Natural killer cell (primary cell): ENCODE data around the gene HAND1. TPM values are rescaled to one million over a fixed set of nuclear protein-coding genes. Genes with fewer than 3 reads are reported as not detected.

Experiments
- ATAC-seq, 3 donors: fragments of 150-1000 bp in 2 of 3; fragments of 200-7000 bp in 1 of 3; cut with Tn5 transposase; 1 replicate in 1 of 3; 2 replicates in 2 of 3; pipeline ENCODE4 v1.10.0; 2021; ENCODE audit warnings: mild to moderate bottlenecking in 2 of 3, moderate library complexity in 2 of 3
- DNase-seq, 2 donors: peaks; one replicate each; pipeline versions ENCODE4 v3.0.0 to v3.0.0-alpha.2; 2013 to 2021; ENCODE audit warnings: mixed read lengths in 1 of 2
- H3K27ac ChIP-seq: one replicate; pipeline ENCODE4 v1.5.1; 2013; ENCODE audit warnings: mild to moderate bottlenecking, low read length
- H3K27me3 ChIP-seq: one replicate; pipeline ENCODE4 v1.6.1; 2013; ENCODE audit warnings: low read length; ENCODE audit not compliant: control insufficient read depth, insufficient read depth
- H3K36me3 ChIP-seq: one replicate; pipeline ENCODE4 v1.6.1; 2013; ENCODE audit warnings: low read length; ENCODE audit not compliant: control insufficient read depth, insufficient read depth
- H3K4me1 ChIP-seq: one replicate; pipeline ENCODE4 v1.6.1; 2013; ENCODE audit warnings: low read length; ENCODE audit not compliant: control insufficient read depth, insufficient read depth
- H3K4me3 ChIP-seq: one replicate; pipeline ENCODE4 v1.5.1; 2013; ENCODE audit warnings: low read length
- H3K9me3 ChIP-seq: one replicate; pipeline ENCODE4 v1.6.1; 2013; ENCODE audit warnings: low read length; ENCODE audit not compliant: control insufficient read depth, insufficient read depth
- H3K27ac Mint-ChIP-seq, 2 donors: one replicate each; pipeline ENCODE4 v1.8.0; 2022; ENCODE audit warnings: mild to moderate bottlenecking in 2 of 2, mixed read lengths in 2 of 2, moderate library complexity in 1 of 2
- H3K27me3 Mint-ChIP-seq, 2 donors: one replicate each; pipeline ENCODE4 v1.8.0; 2022; ENCODE audit warnings: low read depth in 2 of 2, mixed read lengths in 2 of 2
- H3K36me3 Mint-ChIP-seq: one replicate; pipeline ENCODE4 v1.8.0; 2022; ENCODE audit warnings: mixed read lengths
- H3K4me1 Mint-ChIP-seq, 2 donors: one replicate each; pipeline ENCODE4 v1.8.0; 2022; ENCODE audit warnings: mixed read lengths in 2 of 2
- H3K4me3 Mint-ChIP-seq: one replicate; pipeline ENCODE4 v1.8.0; 2022; ENCODE audit warnings: mild to moderate bottlenecking, moderate library complexity, mixed read lengths
- H3K9me3 Mint-ChIP-seq, 2 donors: one replicate each; pipeline ENCODE4 v1.8.0; 2022; ENCODE audit warnings: mixed read lengths in 2 of 2
- CTCF ChIP-seq: fragments of 200-600 bp; IDR thresholded peaks from one replicate; pipeline ENCODE4 v1.8.0; 2022; ENCODE audit warnings: antibody characterized with exemption
- WGBS: methylation state at CpG from one replicate; pipeline ENCODE4 v1.1.7; 2013; ENCODE audit warnings: missing lambda C conversion rate; ENCODE audit not compliant: insufficient coverage; 5-methylcytosine and 5-hydroxymethylcytosine counted together
- intact Hi-C: fragments of 100-400 bp; cut with micrococcal nuclease; formaldehyde crosslinking; loops from one replicate; pipeline ENCODE4 v1.14.2; 2022
- total RNA-seq, 4 donors: library from RNA; stranded (reverse); fragments of 120-200 nt in 1 of 4; gene quantifications; one replicate each; pipeline versions ENCODE4 v1.2.3 to v1.2.4, GENCODE V29; 2013 to 2022

Gene HAND1
- total RNA-seq, 3 donors from 2014 or later (not counting 1 experiment from before 2014, with no cell fraction given), result not detected

DNA sequence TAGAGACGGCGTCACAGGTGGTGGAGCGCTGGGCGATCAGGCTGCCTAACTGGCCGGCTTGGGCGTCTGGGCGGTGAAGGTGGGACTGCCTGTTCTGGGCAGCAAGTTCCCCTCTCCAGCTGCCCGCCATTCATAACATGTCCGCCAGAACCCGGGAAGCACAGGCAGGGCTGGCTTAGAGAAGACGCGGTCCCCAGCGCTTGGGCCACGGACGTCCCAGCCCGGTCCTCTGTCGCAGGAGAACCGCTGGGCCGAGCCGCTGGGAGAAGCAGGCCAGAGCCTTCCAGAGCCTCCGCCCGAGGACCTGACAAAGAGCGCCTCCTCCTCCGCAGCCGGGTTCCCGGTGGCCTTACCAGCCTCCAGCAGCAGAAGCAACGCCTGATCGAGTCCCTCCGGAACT, 15.2 kb upstream of the HAND1 start:
- Histone ChIP-seq H3K4me1 (no peaks in the 10 kb centered on the region), H3K27ac (no peak overlapping the region), H3K9me3 (no peaks in the 10 kb centered on the region), H3K4me3 (no peak overlapping the region), H3K27me3 (peaks cover 7% of the 10 kb centered on the region), H3K36me3 (no peaks in the 10 kb centered on the region)
- no peaks in the 10 kb centered on the region for H3K4me1 Mint-ChIP-seq
- H3K36me3 Mint-ChIP-seq, result no peaks in the 10 kb centered on the region
- ATAC-seq (no peak), DNase-seq (no peak)
- H3K27ac Mint-ChIP-seq, result no peak overlapping the region
- intact Hi-C loops, result no loop called here
- peaks cover 53 to 66% of the 10 kb centered on the region in 2 donors for H3K27me3 Mint-ChIP-seq
- no peaks in the 10 kb centered on the region for H3K9me3 Mint-ChIP-seq
- H3K4me3 Mint-ChIP-seq, result no peak overlapping the region
- WGBS, result 34% methylated on average over 29 of the region's 29 CpGs
- no peak for TF ChIP-seq CTCF

DNA sequence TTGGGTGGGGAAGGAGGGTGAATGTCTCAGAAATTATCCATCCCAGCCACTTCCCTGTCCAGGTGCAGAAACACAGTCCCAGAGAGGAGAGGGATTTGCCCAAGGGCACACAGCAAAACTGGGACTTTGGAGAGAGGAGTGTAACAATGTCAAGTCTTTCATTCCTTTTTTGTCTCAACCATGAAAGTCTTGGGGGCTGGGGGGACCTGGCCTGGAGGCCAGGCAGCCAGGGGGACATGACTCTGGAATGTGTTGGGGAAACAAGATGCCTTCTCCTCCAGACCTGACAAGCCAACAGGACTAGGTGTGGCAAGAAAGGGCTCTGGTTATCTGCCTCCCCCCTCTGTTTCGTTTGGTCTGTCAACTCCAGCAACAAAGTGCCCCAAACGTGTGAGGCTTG, 13.9 kb upstream of the HAND1 start:
- Mint-ChIP-seq H3K27ac (no peak overlapping the region), H3K9me3 (no peaks in the 10 kb centered on the region), H3K36me3 (no peaks in the 10 kb centered on the region), H3K4me1 (no peaks in the 10 kb centered on the region), H3K4me3 (no peak overlapping the region), H3K27me3 (peaks cover 56 to 67% of the 10 kb centered on the region in 2 donors)
- Histone ChIP-seq H3K4me1 (no peaks in the 10 kb centered on the region), H3K9me3 (no peaks in the 10 kb centered on the region), H3K27me3 (peaks cover 7% of the 10 kb centered on the region), H3K36me3 (no peaks in the 10 kb centered on the region), H3K4me3 (no peak overlapping the region), H3K27ac (no peak overlapping the region)
- DNase-seq (no peak), ATAC-seq (no peak)
- no peak for TF ChIP-seq CTCF
- intact Hi-C loops, result no loop called here
- WGBS, result 56% methylated on average over 2 of the region's 2 CpGs

GRCh38 chr5:154487541-154487940, 9.5 kb upstream of the HAND1 start:
- H3K36me3 Mint-ChIP-seq, result no peaks in the 10 kb centered on the region
- intact Hi-C loops, result no loop called here
- Histone ChIP-seq H3K27ac (no peak overlapping the region), H3K4me3 (no peak overlapping the region), H3K36me3 (no peaks in the 10 kb centered on the region), H3K9me3 (peaks cover 2% of the 10 kb centered on the region), H3K27me3 (peaks cover 33% of the 10 kb centered on the region), H3K4me1 (no peaks in the 10 kb centered on the region)
- WGBS, result 34% methylated on average over 2 of the region's 2 CpGs
- TF ChIP-seq CTCF, result no peak
- H3K27ac Mint-ChIP-seq, result no peak overlapping the region
- H3K4me3 Mint-ChIP-seq, result no peak overlapping the region
- no peak for ATAC-seq
- H3K9me3 Mint-ChIP-seq, result no peaks in the 10 kb centered on the region
- H3K27me3 Mint-ChIP-seq, result peaks cover 60 to 74% of the 10 kb centered on the region in 2 donors
- peaks cover 0 to 5% of the 10 kb centered on the region in 2 donors for H3K4me1 Mint-ChIP-seq
- DNase-seq, result no peak

DNA sequence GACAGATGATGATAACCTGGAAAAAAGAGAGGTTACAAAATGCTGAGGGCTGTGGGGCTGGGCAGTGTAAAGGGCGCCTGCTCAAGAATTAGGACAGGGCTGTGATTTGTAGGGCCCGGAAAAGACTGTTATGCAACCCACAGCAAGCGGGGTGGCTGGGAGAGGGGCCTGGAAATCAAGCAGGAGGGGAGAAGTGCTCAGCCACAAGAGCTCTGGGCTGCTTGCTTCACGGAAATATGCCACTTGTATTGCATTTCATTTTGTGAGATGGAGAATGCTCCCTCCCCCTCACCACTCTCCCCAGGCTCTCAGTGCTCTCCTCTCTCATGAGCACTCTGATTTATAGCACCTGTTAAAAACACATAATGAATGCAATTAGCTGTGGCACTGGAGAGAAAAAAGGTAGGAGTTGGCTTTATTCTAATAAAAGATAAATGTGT, 8.4 kb upstream of the HAND1 start:
- DNase-seq (no peak), ATAC-seq (no peak)
- Histone ChIP-seq H3K27me3 (peaks cover 43% of the 10 kb centered on the region), H3K4me3 (no peak overlapping the region), H3K27ac (no peak overlapping the region), H3K36me3 (no peaks in the 10 kb centered on the region), H3K9me3 (peaks cover 2% of the 10 kb centered on the region), H3K4me1 (no peaks in the 10 kb centered on the region)
- H3K9me3 Mint-ChIP-seq, result no peaks in the 10 kb centered on the region
- H3K4me3 Mint-ChIP-seq, result no peak overlapping the region
- no peak overlapping the region for H3K27ac Mint-ChIP-seq
- 6% methylated on average over 3 of the region's 4 CpGs for WGBS
- H3K4me1 Mint-ChIP-seq, result peaks cover 0 to 8% of the 10 kb centered on the region in 2 donors
- H3K27me3 Mint-ChIP-seq, result peaks cover 65 to 85% of the 10 kb centered on the region in 2 donors
- intact Hi-C loops, result no loop called here
- H3K36me3 Mint-ChIP-seq, result no peaks in the 10 kb centered on the region
- no peak for TF ChIP-seq CTCF
